GM15510 (cell line): ENCODE results near the gene APOBEC3B.

Source experiments
- POLR2A ChIP-seq: IDR thresholded peaks from 3 replicates; pipeline ENCODE4 v1.6.1; 2011; ENCODE audit warnings: borderline replicate concordance; ENCODE audit not compliant: insufficient read length; ENCODE audit errors: extremely low read depth

The APOBEC3B gene

DNA sequence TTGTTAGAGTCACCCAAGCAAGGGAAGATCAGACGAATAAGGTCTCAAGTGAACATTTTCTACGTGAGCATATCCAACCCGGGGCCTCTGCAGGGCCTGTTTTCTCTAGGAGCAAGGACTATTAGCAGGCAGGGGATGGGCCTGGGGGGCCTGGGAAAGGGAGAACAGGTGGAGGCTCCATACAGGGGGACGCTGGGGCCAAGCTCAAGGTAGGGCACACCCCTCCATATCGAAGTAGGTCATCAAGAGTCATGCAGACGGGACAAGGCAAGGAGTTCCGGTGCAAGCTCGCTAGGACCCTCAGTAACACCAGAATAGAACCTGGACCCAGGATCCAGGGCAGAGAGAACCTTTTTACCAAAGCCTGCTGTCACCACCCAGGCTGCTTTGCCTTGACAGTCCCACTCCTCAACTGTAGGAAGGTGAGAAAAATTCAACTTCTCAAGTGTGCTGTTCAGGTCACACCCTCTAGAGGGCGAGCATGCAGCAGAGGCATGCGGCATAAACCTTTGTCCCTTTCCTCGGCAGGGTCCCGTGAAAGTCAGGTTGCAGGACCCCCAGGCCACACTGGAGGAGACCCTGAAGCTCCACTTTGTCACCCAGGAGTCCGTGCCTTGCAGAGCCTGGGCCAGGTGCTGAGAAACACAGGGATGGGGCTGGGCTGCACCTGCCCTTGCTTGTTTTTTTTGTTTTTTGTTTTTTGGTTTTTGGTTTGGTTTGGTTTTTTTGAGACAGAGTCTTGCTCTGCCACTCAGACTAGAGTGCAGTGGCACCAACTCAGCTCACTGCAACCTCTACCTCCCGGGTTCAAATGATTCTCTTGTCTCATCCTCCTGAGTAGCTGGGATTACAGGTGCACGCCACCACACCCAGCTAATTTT is 8.6 kb upstream of the APOBEC3B start:
- TF ChIP-seq POLR2A: no peak

DNA sequence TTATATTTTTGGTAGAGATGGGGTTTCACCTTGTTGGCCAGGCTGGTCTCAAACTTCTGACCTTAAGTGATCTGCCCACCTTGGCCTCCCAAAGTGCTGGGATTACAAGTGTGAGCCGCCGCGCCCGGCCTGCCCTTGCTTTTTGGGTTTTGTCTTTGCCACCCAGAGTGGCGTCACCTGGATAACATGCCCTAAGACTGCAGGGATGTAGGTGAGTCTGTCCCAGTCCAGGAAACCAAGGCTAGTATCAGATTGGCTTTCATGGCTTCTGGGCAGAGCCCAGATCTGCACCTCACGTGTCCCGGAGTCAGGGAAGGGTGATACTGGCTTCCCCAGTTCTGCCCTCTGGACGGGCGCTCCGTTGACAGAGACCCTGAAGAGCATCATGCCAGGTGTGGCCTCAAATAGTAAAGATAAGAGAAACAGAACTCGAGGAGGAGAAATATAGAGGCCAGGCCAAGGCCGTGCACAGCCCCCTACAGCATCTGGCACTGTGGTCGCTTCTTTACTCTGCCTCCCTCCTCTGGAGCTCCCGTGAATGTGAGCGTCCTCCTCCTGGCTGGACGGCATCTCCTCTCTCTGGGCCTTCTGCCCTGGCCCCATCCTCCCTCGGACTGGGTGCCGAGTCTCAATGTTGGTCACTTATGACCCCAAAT is 7.8 kb upstream of the APOBEC3B start:
- no peak for TF ChIP-seq POLR2A

GRCh38 chr22:38974826-38975175 is 7.3 kb upstream of the APOBEC3B start:
- no peak for TF ChIP-seq POLR2A

GRCh38 chr22:38981005-38981991 is 849 bp upstream of the APOBEC3B start:
- no peak for TF ChIP-seq POLR2A

DNA sequence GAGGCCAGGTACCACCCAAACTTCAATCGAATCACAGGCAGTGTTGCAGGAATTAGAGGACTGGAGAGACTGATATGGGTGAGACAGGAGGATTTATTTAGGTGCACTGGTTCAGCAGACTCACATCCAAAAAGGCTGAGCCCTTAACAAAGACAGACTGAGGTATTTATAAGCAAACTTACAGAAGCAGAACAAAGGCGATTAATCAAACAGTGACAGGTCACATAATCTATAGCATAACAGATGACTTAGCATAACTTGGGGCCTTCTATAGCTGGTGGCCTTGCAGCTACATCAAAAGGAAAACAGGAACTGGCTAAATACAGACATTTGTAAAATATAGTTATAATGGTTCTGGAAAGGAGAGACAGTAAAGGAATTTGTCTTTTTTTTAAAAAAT is 2.1 kb downstream of the APOBEC3B start:
- no peak for TF ChIP-seq POLR2A

- no peak for TF ChIP-seq POLR2A
Observed at GRCh38 chr22:38986629-38987028, 4.5 kb downstream of the APOBEC3B start.

DNA sequence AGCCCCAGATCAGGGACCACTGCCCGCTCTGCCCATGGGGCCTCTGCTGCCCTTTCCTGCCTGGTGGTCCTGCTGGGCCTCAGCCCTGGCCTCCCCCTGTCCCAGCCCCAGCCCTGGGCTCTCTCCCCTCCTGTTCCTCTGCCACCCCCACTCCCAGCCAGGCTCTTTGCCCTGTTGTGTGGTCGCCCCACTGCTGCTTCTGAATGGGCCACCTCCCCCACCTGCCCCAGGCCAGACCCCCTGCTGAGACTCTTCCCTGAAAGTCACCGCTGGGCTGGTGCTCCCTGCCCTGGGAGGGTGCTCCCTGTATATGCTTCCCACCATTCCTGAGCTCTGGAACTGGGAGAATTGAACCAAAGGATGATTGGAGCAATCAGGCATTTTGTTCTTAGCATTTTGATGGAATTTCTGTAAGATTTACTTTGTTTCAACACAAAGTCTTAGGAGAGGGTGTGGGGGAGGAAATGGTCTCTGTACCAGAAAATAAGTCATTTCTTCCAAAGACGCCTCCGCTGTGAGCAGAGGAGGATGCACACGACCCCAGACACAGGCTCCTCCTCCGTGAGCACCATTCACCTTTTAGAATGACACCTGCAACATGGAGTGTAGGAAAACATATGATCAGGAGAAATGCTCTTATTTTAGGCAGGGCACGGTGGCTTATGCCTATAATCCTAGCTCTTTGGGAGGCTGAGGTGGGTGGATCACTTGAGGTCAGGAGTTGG is 5.2 kb downstream of the APOBEC3B start:
- no peak for TF ChIP-seq POLR2A

GRCh38 chr22:38989466-38989865 is 7.3 kb downstream of the APOBEC3B start:
- TF ChIP-seq POLR2A: no peak

DNA sequence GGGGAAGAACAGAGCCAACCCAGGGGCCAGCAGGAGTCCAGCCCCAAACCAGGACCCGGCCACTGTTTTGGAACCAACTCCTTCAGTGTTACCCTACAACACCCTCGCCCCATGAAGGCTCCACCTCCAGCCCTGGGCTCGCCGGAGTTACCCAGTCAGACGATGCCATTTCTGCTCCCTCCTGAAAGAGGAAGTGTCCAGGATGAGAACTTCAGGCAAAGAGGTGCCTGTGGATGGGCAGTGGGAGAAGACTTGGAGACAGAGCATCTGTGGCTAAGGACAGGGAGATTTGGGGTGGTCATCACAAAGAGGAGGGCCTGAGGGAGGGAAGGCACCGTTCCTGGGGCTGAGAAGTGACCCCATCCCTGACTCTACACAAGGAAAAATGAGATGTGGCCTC is 14.0 kb downstream of the APOBEC3B start:
- TF ChIP-seq POLR2A: no peak

GRCh38 chr22:38997518-38997917 is 15.4 kb downstream of the APOBEC3B start:
- no peak for TF ChIP-seq POLR2A

GRCh38 chr22:39003165-39003638 is 21.1 kb downstream of the APOBEC3B start:
- no peak for TF ChIP-seq POLR2A

GRCh38 chr22:39007177-39007576 is 25.0 kb downstream of the APOBEC3B start:
- no peak for TF ChIP-seq POLR2A

DNA sequence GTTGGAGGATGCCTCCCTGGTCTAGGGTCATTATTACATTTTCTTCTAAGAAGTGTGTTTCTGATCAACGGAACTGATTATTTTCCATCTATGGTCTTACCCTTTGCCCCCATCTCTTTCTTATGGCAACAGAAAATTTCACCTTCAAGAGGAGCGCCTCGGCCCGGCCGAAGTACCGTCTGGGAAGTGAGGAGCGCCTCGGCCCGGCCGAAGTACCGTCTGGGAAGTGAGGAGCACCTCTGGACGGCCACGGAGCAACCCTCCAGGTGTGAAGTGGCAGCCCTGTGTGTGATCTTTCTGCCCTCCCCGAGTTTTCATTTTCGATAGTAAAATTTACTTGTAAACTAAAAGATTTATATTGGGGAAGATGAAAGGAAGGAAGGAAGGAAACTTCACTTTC is 28.8 kb downstream of the APOBEC3B start:
- TF ChIP-seq POLR2A: no peak
